ENCODE results near the gene NFATC4. TPM values are rescaled to one million over a fixed set of nuclear protein-coding genes. Genes with fewer than 3 reads are reported as not detected.

Gene NFATC4
- total and polyA plus RNA-seq, 11 donors: 6.5 to 23.0 (median 12.5) TPM

- no peaks in the 10 kb centered on the region for H3K27me3 ChIP-seq
- intact Hi-C loops (cut with DNase I): no loop called here
- peaks cover 0 to 15% (median 0%) of the 10 kb centered on the region in 9 donors for H3K36me3 ChIP-seq
- no peak for DNase-seq
- WGBS, 4 donors: 62 to 71% (median 65%) methylated on average over 7 of the region's 7 CpGs
- no peak for ATAC-seq
- H3K4me1 ChIP-seq: peaks cover 0 to 22% (median 3%) of the 10 kb centered on the region in 12 donors
- no peak for TF ChIP-seq POLR2A (IDR thresholded peaks at IDR 0.05)
- TF ChIP-seq CTCF (IDR thresholded peaks at IDR 0.05): no peak
- H3K9me3 ChIP-seq: no peaks in the 10 kb centered on the region
- no peak overlapping the region for H3K4me3 ChIP-seq
- H3K27ac ChIP-seq: no peak overlapping the region
These were observed 9.1 kb downstream of the NFATC4 start for GRCh38 chr14:24377126-24377525.

GRCh38 chr14:24377657-24378056 is 9.7 kb downstream of the NFATC4 start:
- TF ChIP-seq POLR2A (IDR thresholded peaks at IDR 0.05) (no peak), CTCF (IDR thresholded peaks at IDR 0.05) (no peak)
- 64 to 82% (median 75%) methylated on average over 2 of the region's 2 CpGs for WGBS, 4 donors
- no peaks in the 10 kb centered on the region for H3K27me3 ChIP-seq
- intact Hi-C loops (cut with DNase I): no loop called here
- no peaks in the 10 kb centered on the region for H3K9me3 ChIP-seq
- H3K27ac ChIP-seq: no peak overlapping the region
- peaks cover 0 to 21% (median 3%) of the 10 kb centered on the region in 12 donors for H3K4me1 ChIP-seq
- DNase-seq (no peak), ATAC-seq (peak in 1 of 4 donors; percentile 22)
- no peak overlapping the region for H3K4me3 ChIP-seq
- peaks cover 0 to 15% (median 0%) of the 10 kb centered on the region in 9 donors for H3K36me3 ChIP-seq

- Histone ChIP-seq H3K4me1 (peaks cover 0 to 16% (median 3%) of the 10 kb centered on the region in 12 donors), H3K27ac (no peak overlapping the region)
- TF ChIP-seq CTCF (IDR thresholded peaks at IDR 0.05) (no peak), POLR2A (IDR thresholded peaks at IDR 0.05) (no peak)
These were observed 10.3 kb downstream of the NFATC4 start for GRCh38 chr14:24378327-24378726.

GRCh38 chr14:24378981-24379906 is 11.3 kb downstream of the NFATC4 start:
- ATAC-seq: no peak
- 84 to 87% (median 85%) methylated on average over 7 of the region's 7 CpGs for WGBS, 4 donors
- no peak overlapping the region for H3K4me3 ChIP-seq

More at GRCh38 chr14:24378327-24378726, 10.3 kb downstream of the NFATC4 start:
- intact Hi-C loops (cut with DNase I): no loop called here
- ATAC-seq: no peak
- no peak for DNase-seq
- H3K36me3 ChIP-seq: peaks cover 0 to 15% (median 0%) of the 10 kb centered on the region in 9 donors
- no peak overlapping the region for H3K4me3 ChIP-seq
- 76 to 92% (median 84%) methylated on average over 2 to 3 of the region's 3 CpGs for whole genome bisulfite sequencing, 4 donors
- H3K27me3 ChIP-seq: no peaks in the 10 kb centered on the region
- no peaks in the 10 kb centered on the region for H3K9me3 ChIP-seq

More at GRCh38 chr14:24378981-24379906, 11.3 kb downstream of the NFATC4 start:
- intact Hi-C loops (cut with DNase I): no loop called here
- H3K36me3 ChIP-seq: peaks cover 0 to 11% (median 0%) of the 10 kb centered on the region in 9 donors
- H3K27ac ChIP-seq: no peak overlapping the region
- H3K27me3 ChIP-seq: no peaks in the 10 kb centered on the region
- H3K9me3 ChIP-seq: no peaks in the 10 kb centered on the region
- peaks cover 0 to 16% (median 3%) of the 10 kb centered on the region in 12 donors for H3K4me1 ChIP-seq
- no peak for DNase-seq
- TF ChIP-seq POLR2A (IDR thresholded peaks at IDR 0.05): no peak
- no peak for TF ChIP-seq CTCF (IDR thresholded peaks at IDR 0.05)
